HG02642 (cell line): ENCODE results near the gene PLK2.

Experiments used
- ATAC-seq: cut with Tn5 transposase; IDR thresholded peaks from one replicate; pipeline ENCODE4 v1.9.1; 2021; ENCODE audit warnings: mild to moderate bottlenecking; ENCODE audit not compliant: unreplicated experiment, poor library complexity

The PLK2 gene

GRCh38 chr5:58451732-58452565 lies 7.9 kb downstream of the PLK2 start:
- ATAC-seq: no peak

DNA sequence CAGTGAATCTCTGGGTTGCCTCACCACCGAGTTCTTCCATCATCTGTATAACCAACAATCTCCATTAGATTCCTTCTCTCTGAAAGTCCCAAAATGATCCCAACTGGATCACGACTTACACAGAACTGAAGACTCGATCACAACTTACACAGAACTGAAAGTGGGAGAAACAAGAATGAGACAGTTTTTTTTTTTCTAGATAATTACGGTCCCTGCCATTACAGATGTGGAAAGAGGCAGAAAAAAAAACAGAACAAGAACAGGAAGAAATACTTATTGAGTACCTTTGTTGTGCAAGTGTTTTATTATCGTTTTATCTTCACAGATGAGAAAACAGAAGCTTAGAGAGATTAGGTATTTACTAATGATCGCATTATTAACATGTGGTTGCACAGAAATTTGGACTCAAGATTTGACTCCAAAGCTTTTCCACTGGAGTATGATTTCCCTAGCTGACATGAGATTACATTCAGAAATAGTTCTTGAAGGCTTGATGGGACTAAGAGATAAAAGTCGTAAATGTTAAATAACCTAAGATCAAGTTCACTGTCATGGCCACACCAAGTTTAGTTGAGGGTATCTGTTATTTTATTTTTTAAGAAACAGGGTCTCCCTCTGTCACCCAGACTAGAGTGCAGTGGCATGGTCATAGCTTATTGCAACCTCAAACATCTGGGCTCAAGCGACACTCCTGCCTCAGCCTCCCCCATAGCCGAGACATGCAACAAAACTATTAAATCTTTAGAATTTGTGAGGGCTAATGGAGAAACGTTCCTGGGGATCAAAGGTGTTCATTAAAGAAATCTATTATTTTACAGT lies 8.9 kb downstream of the PLK2 start:
- ATAC-seq: no peak

GRCh38 chr5:58450018-58450417 lies 9.9 kb downstream of the PLK2 start:
- ATAC-seq: no peak

DNA sequence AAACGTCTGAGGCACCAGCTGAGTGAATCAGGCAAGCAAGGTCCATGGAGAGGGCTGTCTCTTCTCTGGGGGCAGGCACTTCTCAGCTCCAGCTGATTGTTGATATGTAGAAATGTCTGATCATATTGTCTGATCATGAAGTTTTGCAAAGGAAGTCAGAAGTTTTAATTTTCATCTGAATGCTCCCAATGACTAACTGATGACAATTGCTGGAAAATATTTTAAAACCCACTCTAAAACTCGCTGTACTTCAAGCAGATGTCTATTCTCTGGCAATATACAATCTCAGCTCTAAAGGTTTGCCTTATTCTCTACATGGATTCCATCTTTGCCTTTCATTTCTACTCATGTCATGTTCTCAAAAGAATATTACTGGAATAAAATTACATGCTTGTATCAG lies 12.7 kb downstream of the PLK2 start:
- ATAC-seq: no peak

- ATAC-seq: no peak
These were observed 13.9 kb downstream of the PLK2 start for GRCh38 chr5:58446024-58446423.

- no peak for ATAC-seq
These were observed 15.1 kb downstream of the PLK2 start for GRCh38 chr5:58444805-58445204.

GRCh38 chr5:58440901-58441460 lies 18.9 kb downstream of the PLK2 start:
- no peak for ATAC-seq

DNA sequence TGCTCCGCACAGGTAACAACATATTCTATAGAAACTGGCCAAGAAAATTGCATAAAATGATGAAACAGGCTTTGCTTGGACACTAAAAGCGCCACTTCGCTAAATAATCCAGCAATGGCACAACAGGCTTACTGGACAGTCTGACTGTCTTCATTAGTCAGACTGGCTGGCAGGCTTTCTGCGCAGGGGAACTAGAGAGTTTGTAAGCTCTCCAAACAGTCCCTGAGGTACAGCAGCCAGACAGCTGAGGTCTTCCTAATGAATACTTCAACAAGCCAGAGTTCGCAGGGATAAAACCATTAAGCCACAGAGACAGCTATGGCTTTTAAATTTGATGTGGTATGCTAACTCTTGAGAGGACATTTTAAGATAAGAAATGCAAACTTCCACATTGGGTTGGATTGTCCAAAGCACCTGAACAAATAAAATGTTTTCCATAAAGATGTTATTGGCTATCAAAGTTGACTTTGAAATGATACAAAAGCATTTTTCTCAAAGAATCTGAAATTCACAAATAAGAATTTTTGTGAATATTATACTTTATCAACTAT lies 20.7 kb downstream of the PLK2 start:
- no peak for ATAC-seq

GRCh38 chr5:58437661-58438060 lies 22.2 kb downstream of the PLK2 start:
- no peak for ATAC-seq

- ATAC-seq: no peak
These were observed 28.1 kb downstream of the PLK2 start for GRCh38 chr5:58431832-58432231.

- ATAC-seq: no peak
These were observed 47.0 kb downstream of the PLK2 start for GRCh38 chr5:58412932-58413331.

GRCh38 chr5:58412081-58412480 lies 47.8 kb downstream of the PLK2 start:
- no peak for ATAC-seq

GRCh38 chr5:58411372-58411771 lies 48.5 kb downstream of the PLK2 start:
- ATAC-seq: no peak

GRCh38 chr5:58410441-58410840 lies 49.4 kb downstream of the PLK2 start:
- ATAC-seq: no peak

- no peak for ATAC-seq
These were observed 52.7 kb downstream of the PLK2 start for GRCh38 chr5:58407042-58407719.

GRCh38 chr5:58406394-58406793 lies 53.5 kb downstream of the PLK2 start:
- no peak for ATAC-seq

GRCh38 chr5:58405175-58405574 lies 54.7 kb downstream of the PLK2 start:
- ATAC-seq: no peak

DNA sequence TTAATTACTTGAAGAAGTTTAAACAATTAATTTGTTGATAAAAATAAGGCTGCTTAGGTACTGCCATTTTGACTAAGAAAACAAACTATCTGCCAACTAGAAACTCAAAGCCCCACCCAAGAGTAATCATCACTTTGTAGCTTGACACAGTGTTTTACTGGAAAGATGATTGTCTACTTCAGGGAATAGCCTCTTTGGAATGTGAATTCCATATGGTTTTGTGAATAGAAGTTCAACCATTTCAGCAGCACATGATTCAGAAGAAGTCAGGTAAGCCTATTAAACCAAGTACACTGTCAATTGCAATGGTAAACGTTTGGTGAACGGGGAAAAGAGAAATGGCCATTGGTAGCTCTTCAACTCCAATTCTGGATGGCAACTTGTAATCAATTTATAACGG lies 55.2 kb downstream of the PLK2 start:
- no peak for ATAC-seq
